DMS53 treated with DMSO at 0.1 percent for 48 hours (cell line): ENCODE data around the gene KMT2E.

Experiments
- DNase-seq: peaks from one replicate; lab custom pipeline; 2025; ENCODE audit not compliant: unreplicated experiment; lab: John Stamatoyannopoulos, UW

KMT2E gene

GRCh38 chr7:105009667-105010503 lies 4.1 kb upstream of the KMT2E start:
- no peak for DNase-seq

GRCh38 chr7:105010504-105011130 lies 3.4 kb upstream of the KMT2E start:
- no peak for DNase-seq

GRCh38 chr7:105011141-105011830 lies 2.7 kb upstream of the KMT2E start:
- no peak for DNase-seq

- DNase-seq: no peak
Measured at GRCh38 chr7:105011831-105012502, 2.0 kb upstream of the KMT2E start.

GRCh38 chr7:105012503-105013220 lies 1.3 kb upstream of the KMT2E start:
- peak; percentile 98 for DNase-seq

- peak; percentile 82 for DNase-seq
Measured at GRCh38 chr7:105013221-105013815, 687 bp upstream of the KMT2E start.

- DNase-seq: peak; percentile 41
Measured at GRCh38 chr7:105014693-105015389, 836 bp downstream of the KMT2E start.

GRCh38 chr7:105015390-105015965 lies 1.5 kb downstream of the KMT2E start:
- DNase-seq: no peak

GRCh38 chr7:105016068-105016708 lies 2.2 kb downstream of the KMT2E start:
- DNase-seq: no peak

GRCh38 chr7:105016709-105017656 lies 3.0 kb downstream of the KMT2E start:
- DNase-seq: no peak

- DNase-seq: no peak
Measured at GRCh38 chr7:105017657-105018365, 3.8 kb downstream of the KMT2E start.

GRCh38 chr7:105019269-105019668 lies 5.3 kb downstream of the KMT2E start:
- DNase-seq: no peak

- DNase-seq: no peak
Measured at GRCh38 chr7:105020926-105021325, 6.9 kb downstream of the KMT2E start.

GRCh38 chr7:105021352-105021751 lies 7.3 kb downstream of the KMT2E start:
- no peak for DNase-seq

- no peak for DNase-seq
Measured at GRCh38 chr7:105021967-105022366, 8.0 kb downstream of the KMT2E start.

- no peak for DNase-seq
Measured at GRCh38 chr7:105022458-105022857, 8.5 kb downstream of the KMT2E start.

GRCh38 chr7:105024734-105025133 lies 10.7 kb downstream of the KMT2E start:
- peak; percentile 47 for DNase-seq
